GM19438 (cell line): ENCODE results near the gene COL5A2.

Source experiments
- ATAC-seq: cut with Tn5 transposase; IDR thresholded peaks from one replicate; pipeline ENCODE4 v1.9.1; 2021; ENCODE audit warnings: low read depth; ENCODE audit not compliant: unreplicated experiment

Gene COL5A2

GRCh38 chr2:189181706-189182105, 2.1 kb upstream of the COL5A2 start:
- no peak for ATAC-seq

- no peak for ATAC-seq
Observed at GRCh38 chr2:189178726-189179569, 613 bp downstream of the COL5A2 start.

- ATAC-seq = no peak
Observed at GRCh38 chr2:189178054-189178453, 1.5 kb downstream of the COL5A2 start.

- no peak for ATAC-seq
Observed at GRCh38 chr2:189177251-189177840, 2.2 kb downstream of the COL5A2 start.

GRCh38 chr2:189176516-189176915, 3.0 kb downstream of the COL5A2 start:
- no peak for ATAC-seq

- ATAC-seq = no peak
Observed at GRCh38 chr2:189175869-189176433, 3.6 kb downstream of the COL5A2 start.

- no peak for ATAC-seq
Observed at GRCh38 chr2:189171956-189172609, 7.5 kb downstream of the COL5A2 start.

- no peak for ATAC-seq
Observed at GRCh38 chr2:189168856-189169499, 10.6 kb downstream of the COL5A2 start.

- ATAC-seq = no peak
Observed at GRCh38 chr2:189165656-189166380, 13.7 kb downstream of the COL5A2 start.

GRCh38 chr2:189164746-189165145, 14.8 kb downstream of the COL5A2 start:
- no peak for ATAC-seq

- no peak for ATAC-seq
Observed at GRCh38 chr2:189163889-189164288, 15.7 kb downstream of the COL5A2 start.

- no peak for ATAC-seq
Observed at GRCh38 chr2:189162566-189162965, 17.0 kb downstream of the COL5A2 start.

GRCh38 chr2:189161894-189162293, 17.7 kb downstream of the COL5A2 start:
- ATAC-seq = no peak

GRCh38 chr2:189159717-189160116, 19.8 kb downstream of the COL5A2 start:
- no peak for ATAC-seq

- ATAC-seq = no peak
Observed at GRCh38 chr2:189159273-189159672, 20.3 kb downstream of the COL5A2 start.

GRCh38 chr2:189157939-189158338, 21.6 kb downstream of the COL5A2 start:
- ATAC-seq = no peak

GRCh38 chr2:189157456-189157855, 22.1 kb downstream of the COL5A2 start:
- no peak for ATAC-seq

GRCh38 chr2:189155795-189156194, 23.8 kb downstream of the COL5A2 start:
- ATAC-seq = no peak

GRCh38 chr2:189153619-189154018, 25.9 kb downstream of the COL5A2 start:
- no peak for ATAC-seq

- ATAC-seq = no peak
Observed at GRCh38 chr2:189152483-189152882, 27.1 kb downstream of the COL5A2 start.
